Measurements from ENCODE around the gene C16orf86. TPM values are rescaled to one million over a fixed set of nuclear protein-coding genes. Genes with fewer than 3 reads are reported as not detected.

The C16orf86 gene
- total RNA-seq, 1 experiment from 2014 or later, result 4.9 TPM

DNA sequence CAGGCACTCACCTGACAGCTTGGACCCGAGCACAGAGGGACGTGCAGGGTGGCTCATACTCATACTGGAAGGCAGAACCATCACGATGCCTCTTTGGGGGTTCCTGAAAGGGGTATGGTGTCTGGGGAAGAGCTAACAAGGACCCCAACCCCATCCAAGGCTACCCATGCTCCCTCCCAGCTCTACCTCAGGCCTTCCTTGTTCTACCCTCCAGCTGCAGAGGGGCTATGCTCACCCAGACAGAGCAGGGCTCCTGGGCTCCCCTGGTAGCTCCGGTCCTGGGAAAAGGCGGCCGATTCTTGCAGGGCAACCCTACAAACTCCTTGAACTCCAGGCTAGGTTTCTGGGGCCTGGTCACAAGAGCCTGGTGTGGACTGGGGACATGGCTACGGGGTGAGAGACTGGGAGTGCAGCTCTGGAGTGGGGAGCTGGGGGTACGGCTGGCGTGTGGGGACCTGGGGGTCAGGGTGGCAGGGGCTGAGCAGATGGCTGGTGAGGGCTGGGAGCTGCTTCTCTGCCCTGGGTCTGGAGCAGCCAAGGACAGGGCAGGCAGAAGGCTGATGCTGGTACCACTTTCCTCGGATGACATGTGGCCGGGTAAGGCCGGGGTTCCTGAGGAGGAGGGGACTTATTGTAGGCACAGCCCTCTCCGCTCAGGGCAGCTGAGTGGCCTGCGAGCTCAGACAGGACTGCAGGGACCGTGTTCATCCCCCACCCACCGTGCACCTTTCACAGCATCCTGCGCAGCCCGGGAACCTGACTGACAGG lies 8.7 kb upstream of the C16orf86 start:
- CTCF ChIA-PET, result interaction anchor here (1.3 kb wide), 1 partner anchor 177 kb away, joined by 3 read pairs; the partner anchor contains the start of gene ATP6V0D1
- Mint-ChIP-seq H3K27ac (no peak overlapping the region), H3K4me3 (0 out of 2 replicates have a peak overlapping the region, but pooled peaks have one; percentile 90), H3K27me3 (ENCODE audit: low read depth) (peaks cover 26% of the 10 kb centered on the region), H3K9me3 (no peaks in the 10 kb centered on the region), H3K4me1 (peaks cover 17% of the 10 kb centered on the region), H3K36me3 (0 out of 2 replicates have a peak, but pooled peaks cover 4% of the 10 kb centered on the region)
- no peak for DNase-seq (ENCODE audit: low spot score)
- no peak for ATAC-seq
- POLR2A ChIA-PET, result interaction anchor here (0.5 kb wide), 1 partner anchor 65 kb away, joined by 3 read pairs; no protein-coding TSS in a partner anchor
- no peak for TF ChIP-seq MXD4 (CRISPR knock-in tag; IDR thresholded peaks at IDR 0.05; ENCODE audit: borderline replicate concordance)
- TF ChIP-seq, protein P1, sequence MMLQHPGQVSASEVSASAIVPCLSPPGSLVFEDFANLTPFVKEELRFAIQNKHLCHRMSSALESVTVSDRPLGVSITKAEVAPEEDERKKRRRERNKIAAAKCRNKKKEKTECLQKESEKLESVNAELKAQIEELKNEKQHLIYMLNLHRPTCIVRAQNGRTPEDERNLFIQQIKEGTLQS (CRISPR knock-in tag; conservative IDR thresholded peaks at IDR 0.05), result no peak
- TF ChIP-seq, protein P2, sequence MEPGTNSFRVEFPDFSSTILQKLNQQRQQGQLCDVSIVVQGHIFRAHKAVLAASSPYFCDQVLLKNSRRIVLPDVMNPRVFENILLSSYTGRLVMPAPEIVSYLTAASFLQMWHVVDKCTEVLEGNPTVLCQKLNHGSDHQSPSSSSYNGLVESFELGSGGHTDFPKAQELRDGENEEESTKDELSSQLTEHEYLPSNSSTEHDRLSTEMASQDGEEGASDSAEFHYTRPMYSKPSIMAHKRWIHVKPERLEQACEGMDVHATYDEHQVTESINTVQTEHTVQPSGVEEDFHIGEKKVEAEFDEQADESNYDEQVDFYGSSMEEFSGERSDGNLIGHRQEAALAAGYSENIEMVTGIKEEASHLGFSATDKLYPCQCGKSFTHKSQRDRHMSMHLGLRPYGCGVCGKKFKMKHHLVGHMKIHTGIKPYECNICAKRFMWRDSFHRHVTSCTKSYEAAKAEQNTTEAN (CRISPR knock-in tag; IDR thresholded peaks at IDR 0.05), result no peak
- TF ChIP-seq NR3C1 (CRISPR knock-in tag; conservative IDR thresholded peaks at IDR 0.05; ENCODE audit: low read depth), result no peak
- TF ChIP-seq, protein P3, sequence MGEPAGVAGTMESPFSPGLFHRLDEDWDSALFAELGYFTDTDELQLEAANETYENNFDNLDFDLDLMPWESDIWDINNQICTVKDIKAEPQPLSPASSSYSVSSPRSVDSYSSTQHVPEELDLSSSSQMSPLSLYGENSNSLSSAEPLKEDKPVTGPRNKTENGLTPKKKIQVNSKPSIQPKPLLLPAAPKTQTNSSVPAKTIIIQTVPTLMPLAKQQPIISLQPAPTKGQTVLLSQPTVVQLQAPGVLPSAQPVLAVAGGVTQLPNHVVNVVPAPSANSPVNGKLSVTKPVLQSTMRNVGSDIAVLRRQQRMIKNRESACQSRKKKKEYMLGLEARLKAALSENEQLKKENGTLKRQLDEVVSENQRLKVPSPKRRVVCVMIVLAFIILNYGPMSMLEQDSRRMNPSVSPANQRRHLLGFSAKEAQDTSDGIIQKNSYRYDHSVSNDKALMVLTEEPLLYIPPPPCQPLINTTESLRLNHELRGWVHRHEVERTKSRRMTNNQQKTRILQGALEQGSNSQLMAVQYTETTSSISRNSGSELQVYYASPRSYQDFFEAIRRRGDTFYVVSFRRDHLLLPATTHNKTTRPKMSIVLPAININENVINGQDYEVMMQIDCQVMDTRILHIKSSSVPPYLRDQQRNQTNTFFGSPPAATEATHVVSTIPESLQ (CRISPR knock-in tag; IDR thresholded peaks at IDR 0.05), result no peak
- TF ChIP-seq, protein P4, sequence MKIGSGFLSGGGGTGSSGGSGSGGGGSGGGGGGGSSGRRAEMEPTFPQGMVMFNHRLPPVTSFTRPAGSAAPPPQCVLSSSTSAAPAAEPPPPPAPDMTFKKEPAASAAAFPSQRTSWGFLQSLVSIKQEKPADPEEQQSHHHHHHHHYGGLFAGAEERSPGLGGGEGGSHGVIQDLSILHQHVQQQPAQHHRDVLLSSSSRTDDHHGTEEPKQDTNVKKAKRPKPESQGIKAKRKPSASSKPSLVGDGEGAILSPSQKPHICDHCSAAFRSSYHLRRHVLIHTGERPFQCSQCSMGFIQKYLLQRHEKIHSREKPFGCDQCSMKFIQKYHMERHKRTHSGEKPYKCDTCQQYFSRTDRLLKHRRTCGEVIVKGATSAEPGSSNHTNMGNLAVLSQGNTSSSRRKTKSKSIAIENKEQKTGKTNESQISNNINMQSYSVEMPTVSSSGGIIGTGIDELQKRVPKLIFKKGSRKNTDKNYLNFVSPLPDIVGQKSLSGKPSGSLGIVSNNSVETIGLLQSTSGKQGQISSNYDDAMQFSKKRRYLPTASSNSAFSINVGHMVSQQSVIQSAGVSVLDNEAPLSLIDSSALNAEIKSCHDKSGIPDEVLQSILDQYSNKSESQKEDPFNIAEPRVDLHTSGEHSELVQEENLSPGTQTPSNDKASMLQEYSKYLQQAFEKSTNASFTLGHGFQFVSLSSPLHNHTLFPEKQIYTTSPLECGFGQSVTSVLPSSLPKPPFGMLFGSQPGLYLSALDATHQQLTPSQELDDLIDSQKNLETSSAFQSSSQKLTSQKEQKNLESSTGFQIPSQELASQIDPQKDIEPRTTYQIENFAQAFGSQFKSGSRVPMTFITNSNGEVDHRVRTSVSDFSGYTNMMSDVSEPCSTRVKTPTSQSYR (CRISPR knock-in tag; IDR thresholded peaks at IDR 0.05), result no peak
- no peak for TF ChIP-seq NR1H2 (CRISPR knock-in tag; IDR thresholded peaks at IDR 0.05)
- TF ChIP-seq GTF2I (CRISPR knock-in tag; conservative IDR thresholded peaks at IDR 0.05), result no peak
- TF ChIP-seq, protein P5, sequence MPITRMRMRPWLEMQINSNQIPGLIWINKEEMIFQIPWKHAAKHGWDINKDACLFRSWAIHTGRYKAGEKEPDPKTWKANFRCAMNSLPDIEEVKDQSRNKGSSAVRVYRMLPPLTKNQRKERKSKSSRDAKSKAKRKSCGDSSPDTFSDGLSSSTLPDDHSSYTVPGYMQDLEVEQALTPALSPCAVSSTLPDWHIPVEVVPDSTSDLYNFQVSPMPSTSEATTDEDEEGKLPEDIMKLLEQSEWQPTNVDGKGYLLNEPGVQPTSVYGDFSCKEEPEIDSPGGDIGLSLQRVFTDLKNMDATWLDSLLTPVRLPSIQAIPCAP (CRISPR knock-in tag; IDR thresholded peaks at IDR 0.05), result no peak
- TF ChIP-seq ZNF121 (CRISPR knock-in tag; IDR thresholded peaks at IDR 0.05), result no peak
- TF ChIP-seq ESRRA (CRISPR knock-in tag; IDR thresholded peaks at IDR 0.05; ENCODE audit: borderline replicate concordance), result no peak
- no peak for TF ChIP-seq TEAD4 (CRISPR knock-in tag; IDR thresholded peaks at IDR 0.05)
- TF ChIP-seq TCF7 (CRISPR knock-in tag; IDR thresholded peaks at IDR 0.05; ENCODE audit: low read depth), result no peak
- TF ChIP-seq ZNF138 (CRISPR knock-in tag; conservative IDR thresholded peaks at IDR 0.05), result no peak
- no peak for TF ChIP-seq FOXJ3 (CRISPR knock-in tag; IDR thresholded peaks at IDR 0.05; ENCODE audit: borderline replicate concordance)

DNA sequence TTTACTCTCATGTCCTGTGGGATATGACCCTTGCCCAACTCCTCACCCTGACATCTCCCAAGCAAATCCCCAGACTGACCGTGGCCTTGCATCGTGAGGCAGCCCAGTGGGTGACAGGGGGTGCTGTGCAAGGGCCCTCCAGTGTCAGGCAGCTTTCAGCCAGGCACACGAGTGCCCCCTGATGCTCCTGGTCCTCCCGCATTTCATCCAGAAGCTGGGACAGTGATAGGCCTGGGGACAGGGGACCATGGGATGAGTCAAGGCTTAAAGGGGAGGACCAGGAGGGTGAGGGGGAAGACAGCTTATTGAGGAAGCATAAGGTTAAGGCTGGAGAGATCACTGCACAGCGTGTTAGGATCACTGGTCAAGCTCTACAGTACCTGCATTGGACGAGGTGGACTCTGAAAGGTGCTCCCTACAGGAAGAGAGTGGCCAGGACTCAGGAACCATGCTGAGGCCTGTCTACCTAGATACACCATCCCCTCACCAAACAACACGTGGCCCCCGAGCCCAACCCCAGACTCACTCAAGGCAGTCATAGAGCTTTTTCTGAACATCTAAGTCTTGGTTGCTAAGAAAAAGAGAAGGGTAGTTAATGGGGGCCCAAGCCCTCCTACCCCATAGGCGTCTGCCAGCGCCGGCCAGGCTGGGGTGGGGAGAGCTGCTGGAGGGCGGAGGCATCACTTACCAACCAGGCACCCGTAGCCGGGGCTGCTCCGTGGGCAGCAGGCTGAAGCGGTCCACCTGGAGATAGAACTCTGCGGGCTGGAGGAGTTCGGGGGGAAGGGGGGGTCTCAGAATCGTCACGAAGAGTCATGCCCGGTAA lies 7.6 kb upstream of the C16orf86 start:
- ATAC-seq, result no peak
- H3K4me1 Mint-ChIP-seq, result peaks cover 15% of the 10 kb centered on the region
- H3K27ac Mint-ChIP-seq, result no peak overlapping the region
- peaks cover 19% of the 10 kb centered on the region for H3K27me3 Mint-ChIP-seq (ENCODE audit: low read depth)
- POLR2A ChIA-PET, result no interaction called here
- no peak for DNase-seq (ENCODE audit: low spot score)
- H3K9me3 Mint-ChIP-seq, result no peaks in the 10 kb centered on the region
- 0 out of 2 replicates have a peak, but pooled peaks cover 4% of the 10 kb centered on the region for H3K36me3 Mint-ChIP-seq
- CTCF ChIA-PET, result interaction anchor here (0.9 to 10.3 kb wide), 7 partner anchors 13 to 268 kb away, joined by 3 to 137 read pairs (median 6); partner anchors contain the start of genes ATP6V0D1 and CARMIL2
- H3K4me3 Mint-ChIP-seq, result peak overlapping the region; percentile 90
- TF ChIP-seq, protein P6, sequence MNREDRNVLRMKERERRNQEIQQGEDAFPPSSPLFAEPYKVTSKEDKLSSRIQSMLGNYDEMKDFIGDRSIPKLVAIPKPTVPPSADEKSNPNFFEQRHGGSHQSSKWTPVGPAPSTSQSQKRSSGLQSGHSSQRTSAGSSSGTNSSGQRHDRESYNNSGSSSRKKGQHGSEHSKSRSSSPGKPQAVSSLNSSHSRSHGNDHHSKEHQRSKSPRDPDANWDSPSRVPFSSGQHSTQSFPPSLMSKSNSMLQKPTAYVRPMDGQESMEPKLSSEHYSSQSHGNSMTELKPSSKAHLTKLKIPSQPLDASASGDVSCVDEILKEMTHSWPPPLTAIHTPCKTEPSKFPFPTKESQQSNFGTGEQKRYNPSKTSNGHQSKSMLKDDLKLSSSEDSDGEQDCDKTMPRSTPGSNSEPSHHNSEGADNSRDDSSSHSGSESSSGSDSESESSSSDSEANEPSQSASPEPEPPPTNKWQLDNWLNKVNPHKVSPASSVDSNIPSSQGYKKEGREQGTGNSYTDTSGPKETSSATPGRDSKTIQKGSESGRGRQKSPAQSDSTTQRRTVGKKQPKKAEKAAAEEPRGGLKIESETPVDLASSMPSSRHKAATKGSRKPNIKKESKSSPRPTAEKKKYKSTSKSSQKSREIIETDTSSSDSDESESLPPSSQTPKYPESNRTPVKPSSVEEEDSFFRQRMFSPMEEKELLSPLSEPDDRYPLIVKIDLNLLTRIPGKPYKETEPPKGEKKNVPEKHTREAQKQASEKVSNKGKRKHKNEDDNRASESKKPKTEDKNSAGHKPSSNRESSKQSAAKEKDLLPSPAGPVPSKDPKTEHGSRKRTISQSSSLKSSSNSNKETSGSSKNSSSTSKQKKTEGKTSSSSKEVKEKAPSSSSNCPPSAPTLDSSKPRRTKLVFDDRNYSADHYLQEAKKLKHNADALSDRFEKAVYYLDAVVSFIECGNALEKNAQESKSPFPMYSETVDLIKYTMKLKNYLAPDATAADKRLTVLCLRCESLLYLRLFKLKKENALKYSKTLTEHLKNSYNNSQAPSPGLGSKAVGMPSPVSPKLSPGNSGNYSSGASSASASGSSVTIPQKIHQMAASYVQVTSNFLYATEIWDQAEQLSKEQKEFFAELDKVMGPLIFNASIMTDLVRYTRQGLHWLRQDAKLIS (CRISPR knock-in tag; IDR thresholded peaks at IDR 0.05; ENCODE audit: borderline replicate concordance), result no peak
- TF ChIP-seq, protein P7, sequence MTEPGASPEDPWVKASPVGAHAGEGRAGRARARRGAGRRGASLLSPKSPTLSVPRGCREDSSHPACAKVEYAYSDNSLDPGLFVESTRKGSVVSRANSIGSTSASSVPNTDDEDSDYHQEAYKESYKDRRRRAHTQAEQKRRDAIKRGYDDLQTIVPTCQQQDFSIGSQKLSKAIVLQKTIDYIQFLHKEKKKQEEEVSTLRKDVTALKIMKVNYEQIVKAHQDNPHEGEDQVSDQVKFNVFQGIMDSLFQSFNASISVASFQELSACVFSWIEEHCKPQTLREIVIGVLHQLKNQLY (CRISPR knock-in tag; IDR thresholded peaks at IDR 0.05), result no peak
- no peak for TF ChIP-seq ZNF671 (CRISPR knock-in tag; IDR thresholded peaks at IDR 0.05)
- TF ChIP-seq, protein P1 (CRISPR knock-in tag; conservative IDR thresholded peaks at IDR 0.05), result no peak
- TF ChIP-seq TP53 (CRISPR knock-in tag; IDR thresholded peaks at IDR 0.05), result no peak

Measured in WTC11 (cell line).